Posterior vena cava (tissue), 2 donors: ENCODE measurements around the gene EPN1. TPM values are rescaled to one million over a fixed set of nuclear protein-coding genes. Genes with fewer than 3 reads are reported as not detected.

Experiments
- total RNA-seq, 2 donors: library from RNA; stranded (reverse); fragmentation: NEBNext Ultra II Directional; extraction: Animal tissue kit (Norgen Biotek cat#: 25700); gene quantifications; one replicate each; pipeline ENCODE4 v1.2.1, GENCODE V29; 2021
- donor health status: DM: yes; HTN: yes; CAD: no.
- donor health status: DM: yes; HTN: yes; CAD: no.

EPN1 gene
- total RNA-seq, 2 donors from 2014 or later: 75.5 to 76.4 TPM

Other genes starting within 250 kb of the EPN1 start
- gene SHISA7, start 231.9 kb upstream of the EPN1 start, total RNA-seq: not detected
- gene ISOC2, start 213.6 kb upstream of the EPN1 start, total RNA-seq: 10 to 100 TPM; 23.1 to 25.1 TPM
- not detected for gene C19orf85, start 210.5 kb upstream of the EPN1 start, total RNA-seq
- gene ZNF628, start 198.6 kb upstream of the EPN1 start, total RNA-seq: 1 to 10 TPM; 5.7 to 7.9 TPM
- gene NAT14, start 190.0 kb upstream of the EPN1 start, total RNA-seq: 10 to 100 TPM; 15.8 to 16.3 TPM
- 10 to 100 TPM; 32.4 to 40.6 TPM for gene SSC5D, start 186.8 kb upstream of the EPN1 start, total RNA-seq
- gene SBK2, start 138.1 kb upstream of the EPN1 start, total RNA-seq: not detected
- not detected for gene SBK3, start 129.7 kb upstream of the EPN1 start, total RNA-seq
- 1 to 10 TPM; 7.4 to 7.6 TPM for gene ZNF579, start 94.4 kb upstream of the EPN1 start, total RNA-seq
- gene FIZ1, start 75.7 kb upstream of the EPN1 start, total RNA-seq: 1 to 10 TPM; 7.8 to 9.7 TPM
- 10 to 100 TPM; 10.6 to 11.1 TPM for gene ZNF524, start 74.9 kb upstream of the EPN1 start, total RNA-seq
- 10 to 100 TPM; 10.1 to 12.6 TPM for gene ZNF865, start 69.6 kb upstream of the EPN1 start, total RNA-seq
- 1 to 10 TPM; 3.6 to 4.3 TPM for gene ZNF784, start 50.7 kb upstream of the EPN1 start, total RNA-seq
- 10 to 100 TPM; 32.0 to 36.7 TPM for gene ZNF580, start 34.2 kb upstream of the EPN1 start, total RNA-seq
- gene ZNF581, start 31.6 kb upstream of the EPN1 start, total RNA-seq: 10 to 100 TPM in 1 of 2 donors, 1 to 10 TPM in 1; 8.0 to 12.0 TPM
- gene CCDC106, start 27.0 kb upstream of the EPN1 start, total RNA-seq: 10 to 100 TPM in 1 of 2 donors, 1 to 10 TPM in 1; 8.6 to 13.6 TPM
- gene U2AF2, start 20.2 kb upstream of the EPN1 start, total RNA-seq: 10 to 100 TPM; 89.3 to 91.7 TPM
- gene NLRP9, start 63.2 kb downstream of the EPN1 start, total RNA-seq: not detected
- gene RFPL4A, start 83.9 kb downstream of the EPN1 start, total RNA-seq: not detected
- gene RFPL4AL1, start 93.9 kb downstream of the EPN1 start, total RNA-seq: not detected
- gene NLRP11, start 156.8 kb downstream of the EPN1 start, total RNA-seq: not detected
- gene NLRP4, start 161.3 kb downstream of the EPN1 start, total RNA-seq: not detected